IMR-90 (cell line): ENCODE results near the gene MRPS31. TPM values are rescaled to one million over a fixed set of nuclear protein-coding genes. Genes with fewer than 3 reads are reported as not detected.

ENCODE experiments used
- ATAC-seq: fragments of 200-7000 bp; cut with Tn5 transposase; 2 replicates; pipeline ENCODE4 v1.9.1; 2020; ENCODE audit warnings: low read depth, mild to moderate bottlenecking, moderate library complexity
- BruUV-seq: library from RNA; stranded (reverse); fragments of 400-500 nt; replicated peaks from 2 replicates; lab custom pipeline; 2021; lab: Mats Ljungman, UMichigan
- CTCF ChIA-PET: fragments of 300-600 bp; formaldehyde crosslinking; extraction: SDS; loops from one replicate; lab custom pipeline; 2021; ENCODE audit warnings: antibody characterized with exemption; lab: Yijun Ruan, JAX
- POLR2A ChIA-PET: fragments of 300-600 bp; sonication (Branson Sonifier 250); formaldehyde crosslinking; loops from one replicate; lab custom pipeline; 2022; ENCODE audit warnings: antibody characterized with exemption; ENCODE audit not compliant: unreplicated experiment; lab: Charles Lee
- DNase-seq: peaks from one replicate; pipeline ENCODE4 v3.0.0; 2013
- H2AFZ ChIP-seq: replicated peaks from 2 replicates; pipeline ENCODE3; 2013; ENCODE audit warnings: low read length, mild to moderate bottlenecking; ENCODE audit not compliant: poor library complexity
- H2AK5ac ChIP-seq: 2 replicates; pipeline ENCODE4 v1.6.1; 2013; ENCODE audit warnings: low read depth, low read length, inconsistent platforms
- H2AK9ac ChIP-seq: replicated peaks from 2 replicates; pipeline ENCODE3; 2013; ENCODE audit warnings: mild to moderate bottlenecking, low read depth, low read length, moderate library complexity; ENCODE audit not compliant: poor library complexity
- H2BK120ac ChIP-seq: 2 replicates; pipeline ENCODE4 v1.6.1; 2013; ENCODE audit warnings: low read depth, low read length, inconsistent platforms
- H2BK15ac ChIP-seq: 3 replicates; pipeline ENCODE4 v1.6.1; 2013; ENCODE audit warnings: low read depth, low read length, inconsistent platforms
- H2BK20ac ChIP-seq: 2 replicates; pipeline ENCODE4 v1.6.1; 2013; ENCODE audit warnings: low read depth, mild to moderate bottlenecking, inconsistent platforms, low read length, moderate library complexity
- H2BK5ac ChIP-seq: 2 replicates; pipeline ENCODE4 v1.6.1; 2013; ENCODE audit warnings: mild to moderate bottlenecking, low read depth, low read length, inconsistent platforms; ENCODE audit not compliant: poor library complexity, severe bottlenecking
- H3K14ac ChIP-seq: replicated peaks from 2 replicates; pipeline ENCODE4 v1.6.1; 2013; ENCODE audit warnings: low read depth, low read length, inconsistent platforms
- H3K18ac ChIP-seq: 2 replicates; pipeline ENCODE4 v1.6.1; 2013; ENCODE audit warnings: low read depth, low read length, control low read depth
- H3K23ac ChIP-seq: 2 replicates; pipeline ENCODE4 v1.6.1; 2013; ENCODE audit warnings: low read depth, low read length, inconsistent platforms
- H3K27ac ChIP-seq: 2 replicates; pipeline ENCODE4 v1.5.1; 2013; ENCODE audit warnings: mild to moderate bottlenecking, control low read depth, low read length; ENCODE audit not compliant: insufficient read depth
- H3K27me3 ChIP-seq: 2 replicates; pipeline ENCODE4 v1.6.1; 2013; ENCODE audit warnings: low read length; ENCODE audit not compliant: control insufficient read depth, insufficient read depth
- H3K36me3 ChIP-seq: 2 replicates; pipeline ENCODE4 v1.6.1; 2013; ENCODE audit warnings: low read length, mixed read lengths; ENCODE audit not compliant: control insufficient read depth, insufficient read depth
- H3K4ac ChIP-seq: 2 replicates; pipeline ENCODE4 v1.6.1; 2013; ENCODE audit warnings: low read depth, low read length, inconsistent platforms
- H3K4me1 ChIP-seq: 2 replicates; pipeline ENCODE4 v1.6.1; 2013; ENCODE audit warnings: low read length, mixed read lengths; ENCODE audit not compliant: control insufficient read depth, insufficient read depth
- H3K4me2 ChIP-seq: 2 replicates; pipeline ENCODE4 v1.6.1; 2013; ENCODE audit warnings: low read depth, mild to moderate bottlenecking, control low read depth, low read length, moderate library complexity
- H3K4me3 ChIP-seq: 2 replicates; pipeline ENCODE4 v1.5.1; 2013; ENCODE audit warnings: low read depth, mild to moderate bottlenecking, control low read depth, low read length, moderate library complexity; ENCODE audit not compliant: insufficient read depth
- H3K56ac ChIP-seq: 2 replicates; pipeline ENCODE4 v1.6.1; 2013; ENCODE audit warnings: low read length, inconsistent platforms; ENCODE audit not compliant: insufficient read depth; ENCODE audit errors: extremely low read depth
- H3K79me1 ChIP-seq, 2 experiments: 2 replicates each; pipeline ENCODE4 v1.6.1; 2013; ENCODE audit warnings: low read length in 2 of 2, inconsistent platforms in 1 of 2, low read depth in 1 of 2
- H3K9ac ChIP-seq: 2 replicates; pipeline ENCODE4 v1.6.1; 2013; ENCODE audit warnings: low read depth, low read length, control low read depth
- H3K9me1 ChIP-seq: 2 replicates; pipeline ENCODE4 v1.6.1; 2013; ENCODE audit warnings: low read length, inconsistent platforms; ENCODE audit not compliant: insufficient read depth
- H3K9me3 ChIP-seq: 2 replicates; pipeline ENCODE4 v1.6.1; 2013; ENCODE audit warnings: low read length; ENCODE audit not compliant: control insufficient read depth, insufficient read depth
- H4K20me1 ChIP-seq: 2 replicates; pipeline ENCODE4 v1.6.1; 2013; ENCODE audit warnings: low read length, inconsistent platforms; ENCODE audit not compliant: insufficient read depth
- H4K5ac ChIP-seq: 2 replicates; pipeline ENCODE4 v1.6.1; 2013; ENCODE audit warnings: mild to moderate bottlenecking, low read depth, low read length, control low read depth
- H4K8ac ChIP-seq, 2 experiments: 2 replicates each; pipeline ENCODE4 v1.6.1; 2013; ENCODE audit warnings: low read depth in 2 of 2, low read length in 2 of 2, control low read depth in 1 of 2, inconsistent platforms in 1 of 2
- H4K91ac ChIP-seq: 2 replicates; pipeline ENCODE4 v1.6.1; 2013; ENCODE audit warnings: low read depth, low read length, inconsistent platforms; ENCODE audit not compliant: insufficient read depth
- BHLHE40 ChIP-seq: fragments of 150-350 bp; IDR thresholded peaks from 2 replicates; pipeline ENCODE4 v1.6.1; 2016; ENCODE audit warnings: mild to moderate bottlenecking, low read depth, low read length
- CTCF ChIP-seq: conservative IDR thresholded peaks from 2 replicates; pipeline ENCODE4 v1.5.1; 2012; ENCODE audit warnings: mild to moderate bottlenecking, low read depth, low read length, improper control_type of control experiment
- MAFK ChIP-seq: IDR thresholded peaks from 2 replicates; pipeline ENCODE4 v1.6.1; 2012; ENCODE audit warnings: low read depth, low read length, improper control_type of control experiment
- MAZ ChIP-seq: IDR thresholded peaks from 2 replicates; pipeline ENCODE4 v1.6.1; 2012; ENCODE audit warnings: low read depth, mild to moderate bottlenecking, low read length, improper control_type of control experiment, moderate library complexity, borderline replicate concordance
- USF2 ChIP-seq: fragments of 150-350 bp; IDR thresholded peaks from 2 replicates; pipeline ENCODE4 v1.6.1; 2017; ENCODE audit warnings: mild to moderate bottlenecking, antibody characterized with exemption, low read length, low read depth
- WGBS, 2 experiments: methylation state at CpG; one replicate each; pipeline versions ENCODE4 v1.1.5 to v1.1.7; 2013; ENCODE audit warnings: missing lambda C conversion rate in 2 of 2; ENCODE audit not compliant: insufficient read length in 1 of 2; ENCODE audit errors: extremely low coverage in 2 of 2; 5-methylcytosine and 5-hydroxymethylcytosine counted together
- dilution Hi-C: fragments of 300-500 bp; cut with HindIII; formaldehyde crosslinking; loops from one replicate; pipeline ENCODE4 v1.14.3; 2018; ENCODE audit warnings: low sequenced_read_pairs; ENCODE audit not compliant: unreplicated experiment
- in situ Hi-C: fragments of 300-500 bp; cut with MboI; formaldehyde crosslinking; loops from 3 replicates; pipeline ENCODE4 v1.14.3; 2019; ENCODE audit warnings: low sequenced_read_pairs, inconsistent platforms, mixed read lengths
- intact Hi-C: fragments of 100-400 bp; cut with micrococcal nuclease; formaldehyde crosslinking; loops from 2 replicates; pipeline ENCODE4 v1.10.0; 2022
- polyA plus RNA-seq, 3 experiments: library from polyadenylated mRNA; depleted of rRNA; stranded (reverse); fragments of >200 nt; gene quantifications; 2 replicates each; pipeline ENCODE4 v1.2.3, GENCODE V29; 2012; ENCODE audit warnings: low replicate concordance in 1 of 3
- total RNA-seq: library from RNA; depleted of rRNA; stranded (reverse); fragments of >200 nt; gene quantifications from 2 replicates; pipeline ENCODE4 v1.2.3, GENCODE V29; 2012

The MRPS31 gene
- total and polyA plus RNA-seq, 2 of the 4 experiments (the other 2 are of a cell fraction): 9.3 to 14.8 TPM

- Histone ChIP-seq H3K79me1 (no peaks in the 10 kb centered on the region), H4K91ac (no peak overlapping the region), H3K9me3 (no peaks in the 10 kb centered on the region), H3K4ac (no peak overlapping the region), H3K9me1 (no peaks in the 10 kb centered on the region), H2BK20ac (no peak overlapping the region), H3K4me1 (no peaks in the 10 kb centered on the region), H2AK9ac (no peak overlapping the region), H3K27ac (no peak overlapping the region), H3K23ac (no peak overlapping the region), H3K14ac (no peak overlapping the region), H4K8ac (no peak overlapping the region), H4K5ac (no peak overlapping the region), H2BK120ac (no peak overlapping the region), H2AFZ (no peak overlapping the region), H3K36me3 (no peaks in the 10 kb centered on the region), H2AK5ac (no peak overlapping the region), H3K9ac (no peak overlapping the region), H2BK5ac (no peak overlapping the region), H3K56ac (no peak overlapping the region), H3K4me3 (no peak overlapping the region), H3K18ac (no peak overlapping the region), H2BK15ac (no peak overlapping the region), H3K27me3 (no peaks in the 10 kb centered on the region), H4K20me1 (no peaks in the 10 kb centered on the region), H3K4me2 (no peak overlapping the region)
- CTCF ChIA-PET: no interaction called here
- intact Hi-C loops: no loop called here
- in situ Hi-C loops: loop anchor here (25.0 kb wide), 1 partner anchor 1010 kb away; no protein-coding TSS in a partner anchor
- ATAC-seq: no peak
- DNase-seq: no peak
- dilution Hi-C loops: no loop called here
- WGBS, 2 experiments: no CpG with 5 or more reads among the region's 5 CpGs
- TF ChIP-seq BHLHE40 (no peak), MAZ (no peak), CTCF (no peak), MAFK (no peak), USF2 (no peak)
- BruUV-seq: no TSS peak
- POLR2A ChIA-PET: no interaction called here
Measured at GRCh38 chr13:40697711-40698110, 73.3 kb downstream of the MRPS31 start.
